Right hindlimb (tissue), 1 donor: Measurements from ENCODE around the gene RCBTB2.
"Not testable (repeated sequence)": the region's sequence is repeated elsewhere in the genome, so short reads cannot be mapped to it uniquely, and the experiment has no call there.

Source experiments
- DNase-seq: peaks from one replicate; pipeline ENCODE4 v3.0.0-alpha.2; 2018

The RCBTB2 gene

GRCh38 chr13:48492470-48493065, 40.3 kb downstream of the RCBTB2 start:
- peak; percentile 55 for DNase-seq

- no peak for DNase-seq
Measured at GRCh38 chr13:48492096-48492440, 40.8 kb downstream of the RCBTB2 start.

GRCh38 chr13:48491423-48492095, 41.3 kb downstream of the RCBTB2 start:
- DNase-seq, result no peak

GRCh38 chr13:48490241-48490640, 42.6 kb downstream of the RCBTB2 start:
- DNase-seq, result no peak

GRCh38 chr13:48489666-48490065, 43.2 kb downstream of the RCBTB2 start:
- DNase-seq, result no peak

- DNase-seq, result no peak
Measured at GRCh38 chr13:48488995-48489394, 43.9 kb downstream of the RCBTB2 start.

- no peak for DNase-seq
Measured at GRCh38 chr13:48487968-48488367, 44.9 kb downstream of the RCBTB2 start.

GRCh38 chr13:48486836-48487235, 46.0 kb downstream of the RCBTB2 start:
- no peak for DNase-seq

- DNase-seq, result no peak
Measured at GRCh38 chr13:48486362-48486761, 46.5 kb downstream of the RCBTB2 start.

GRCh38 chr13:48485432-48485831, 47.4 kb downstream of the RCBTB2 start:
- no peak for DNase-seq

- no peak for DNase-seq
Measured at GRCh38 chr13:48483575-48483974, 49.3 kb downstream of the RCBTB2 start.

- no peak for DNase-seq
Measured at GRCh38 chr13:48478391-48478790, 54.5 kb downstream of the RCBTB2 start.

GRCh38 chr13:48477191-48477855, 55.6 kb downstream of the RCBTB2 start:
- DNase-seq, result no peak

- no peak for DNase-seq
Measured at GRCh38 chr13:48476686-48477085, 56.2 kb downstream of the RCBTB2 start.

- DNase-seq, result no peak
Measured at GRCh38 chr13:48476215-48476614, 56.7 kb downstream of the RCBTB2 start.

- no peak for DNase-seq
Measured at GRCh38 chr13:48475230-48475629, 57.6 kb downstream of the RCBTB2 start.

GRCh38 chr13:48457578-48458242, 75.2 kb downstream of the RCBTB2 start:
- no peak for DNase-seq

- no peak for DNase-seq
Measured at GRCh38 chr13:48456546-48456945, 76.3 kb downstream of the RCBTB2 start.

- DNase-seq, result not testable (repeated sequence)
Measured at GRCh38 chr13:48451196-48451595, 81.7 kb downstream of the RCBTB2 start.

- DNase-seq, result no peak
Measured at GRCh38 chr13:48449656-48450055, 83.2 kb downstream of the RCBTB2 start.

- no peak for DNase-seq
Measured at GRCh38 chr13:48448959-48449614, 83.8 kb downstream of the RCBTB2 start.

GRCh38 chr13:48448285-48448958, 84.5 kb downstream of the RCBTB2 start:
- no peak for DNase-seq

GRCh38 chr13:48446464-48446863, 86.4 kb downstream of the RCBTB2 start:
- DNase-seq, result no peak
